GM12878 (cell line): ENCODE results near the gene AMPD3. TPM values are rescaled to one million over a fixed set of nuclear protein-coding genes. Genes with fewer than 3 reads are reported as not detected.

Experiments used
- ATAC-seq: fragments of 200-7000 bp; cut with Tn5 transposase; 3 replicates; pipeline ENCODE4 v1.9.1; 2020; ENCODE audit warnings: mild to moderate bottlenecking, moderate library complexity
- BruUV-seq: library from RNA; stranded (reverse); fragments of 400-500 nt; replicated peaks from 2 replicates; lab custom pipeline; 2021; lab: Mats Ljungman, UMichigan
- CTCF ChIA-PET: fragments of 300-600 bp; sonication (Branson Sonifier 250); formaldehyde crosslinking; extraction: SDS; loops from one replicate; lab custom pipeline; 2021; ENCODE audit warnings: inconsistent platforms; lab: Yijun Ruan, JAX
- POLR2A ChIA-PET: fragments of 350-600 bp; formaldehyde crosslinking; extraction: SDS; loops from one replicate; lab custom pipeline; 2021; ENCODE audit warnings: inconsistent platforms; lab: Charles Lee
- RAD21 ChIA-PET: fragments of 300-600 bp; sonication (Branson Sonifier 250); formaldehyde crosslinking; loops from one replicate; lab custom pipeline; 2023; ENCODE audit warnings: antibody characterized with exemption; ENCODE audit not compliant: unreplicated experiment; lab: Charles Lee
- SMC1A ChIA-PET: fragments of 300-600 bp; sonication (Branson Sonifier 250); formaldehyde crosslinking; loops from one replicate; lab custom pipeline; 2023; ENCODE audit not compliant: unreplicated experiment, uncharacterized antibody; lab: Charles Lee
- DNase-seq: peaks from one replicate; pipeline ENCODE4 v3.0.0-alpha.2; 2011; ENCODE audit warnings: low read depth, low spot score
- FAIRE-seq: peaks from 3 replicates; lab custom pipeline; 2011; peaks lifted over from hg19 to GRCh38; lab: Jason Lieb, UNC
- H2AFZ ChIP-seq: 2 replicates; pipeline ENCODE4 v1.6.0; 2011; ENCODE audit warnings: low read depth, low read length, control low read depth; ENCODE audit not compliant: control insufficient read depth
- H3K27ac ChIP-seq: 2 replicates; pipeline ENCODE4 v1.5.1; 2011; ENCODE audit warnings: control low read depth; ENCODE audit not compliant: control insufficient read depth, insufficient read depth
- H3K27me3 ChIP-seq, 2 experiments: replicated peaks in 1 of 2; 2 replicates each; pipeline versions ENCODE4 v1.6.0 to v1.6.1; 2011; ENCODE audit warnings: low read length in 1 of 2; ENCODE audit not compliant: control insufficient read depth in 2 of 2, insufficient read depth in 2 of 2
- H3K36me3 ChIP-seq, 2 experiments: 2 replicates each; pipeline ENCODE4 v1.5.1; 2011; ENCODE audit warnings: low read length in 1 of 2; ENCODE audit not compliant: control insufficient read depth in 2 of 2, insufficient read depth in 2 of 2
- H3K4me1 ChIP-seq: 2 replicates; pipeline ENCODE4 v1.6.1; 2011; ENCODE audit warnings: mild to moderate bottlenecking, low read length, moderate library complexity, mixed read lengths; ENCODE audit not compliant: control insufficient read depth, insufficient read depth
- H3K4me2 ChIP-seq: 2 replicates; pipeline ENCODE4 v1.6.0; 2011; ENCODE audit warnings: control low read depth; ENCODE audit not compliant: control insufficient read depth, insufficient read depth
- H3K4me3 ChIP-seq: fragments of 200-600 bp; sonication (generic); 2 replicates; pipeline ENCODE4 v1.5.1; 2016
- H3K79me2 ChIP-seq: 2 replicates; pipeline ENCODE4 v1.6.0; 2011; ENCODE audit warnings: low read length; ENCODE audit not compliant: control insufficient read depth, insufficient read depth
- H3K9ac ChIP-seq: 2 replicates; pipeline ENCODE4 v1.8.0; 2011; ENCODE audit warnings: low read length, control low read depth, mixed read lengths; ENCODE audit not compliant: control insufficient read depth, insufficient read depth
- H3K9me3 ChIP-seq: replicated peaks from 3 replicates; pipeline ENCODE4 v1.5.1; 2011; ENCODE audit warnings: mild to moderate bottlenecking, low read length; ENCODE audit not compliant: control insufficient read depth, insufficient read depth
- H4K20me1 ChIP-seq: 2 replicates; pipeline ENCODE4 v1.6.0; 2011; ENCODE audit not compliant: control insufficient read depth, insufficient read depth
- CREB1 ChIP-seq: IDR thresholded peaks from 2 replicates; pipeline ENCODE4 v1.6.1; 2012; ENCODE audit warnings: low read depth, mild to moderate bottlenecking, inconsistent platforms
- ESRRA ChIP-seq: IDR thresholded peaks from 2 replicates; pipeline ENCODE4 v1.6.1; 2012; ENCODE audit warnings: mild to moderate bottlenecking, low read length, improper control_type of control experiment
- HDGF ChIP-seq: fragments of 450-650 bp; IDR thresholded peaks from 2 replicates; pipeline ENCODE4 v1.6.1; 2016; ENCODE audit warnings: antibody characterized with exemption
- JUND ChIP-seq: IDR thresholded peaks from 2 replicates; pipeline ENCODE4 v1.6.1; 2012; ENCODE audit warnings: low read depth, mild to moderate bottlenecking, low read length, improper control_type of control experiment, moderate library complexity
- MAX ChIP-seq: IDR thresholded peaks from 2 replicates; pipeline ENCODE4 v1.6.1; 2012; ENCODE audit warnings: low read depth, low read length, improper control_type of control experiment
- RBBP5 ChIP-seq: fragments of 200-600 bp; sonication (generic); conservative IDR thresholded peaks from 2 replicates; pipeline ENCODE4 v1.6.1; 2016
- SREBF1 ChIP-seq: IDR thresholded peaks from 2 replicates; pipeline ENCODE4 v1.6.1; 2012; ENCODE audit warnings: mild to moderate bottlenecking, low read length
- TAF1 ChIP-seq: IDR thresholded peaks from 2 replicates; pipeline ENCODE4 v1.6.1; 2011; ENCODE audit warnings: mild to moderate bottlenecking, low read depth, low read length, borderline replicate concordance
- ZSCAN29 ChIP-seq: fragments of 450-650 bp; IDR thresholded peaks from 2 replicates; pipeline ENCODE4 v1.6.1; 2017; ENCODE audit warnings: mild to moderate bottlenecking, moderate library complexity
- WGBS: methylation state at CpG from one replicate; pipeline ENCODE4 v1.1.6; 2016; ENCODE audit warnings: low lambda C conversion rate; ENCODE audit not compliant: insufficient replicate concordance, insufficient coverage; ENCODE audit errors: missing lambda C conversion rate; 5-methylcytosine and 5-hydroxymethylcytosine counted together
- in situ Hi-C: fragments of 300-500 bp; cut with MboI; formaldehyde crosslinking; loops from 9 replicates; pipeline ENCODE4 v1.14.3; 2018; ENCODE audit warnings: mixed read lengths
- intact Hi-C: fragments of 100-400 bp; cut with micrococcal nuclease; formaldehyde crosslinking; loops from one replicate; pipeline ENCODE4 v1.14.2; 2022; ENCODE audit not compliant: unreplicated experiment
- polyA plus RNA-seq, 11 experiments: library from polyadenylated mRNA; depleted of rRNA in 4 of 11; unstranded in 6 of 11; stranded (reverse) in 5 of 11; fragments of >200 nt; fragmentation: Nextera tagmentation in 4 of 11; fragmentation: Illumina TruSeq in 1 of 11; extraction: Ambion mirVana in 4 of 11; extraction: Trizol in 1 of 11; gene quantifications; 1 replicate in 1 of 11; 2 replicates in 10 of 11; pipeline versions ENCODE4 v1.2.1 to v1.2.3, GENCODE V29; 2011 to 2016; ENCODE audit warnings: inconsistent platforms in 2 of 11, missing spikeins in 2 of 11, low read depth in 1 of 11
- total RNA-seq, 4 experiments: library from RNA; depleted of rRNA in 3 of 4; stranded (reverse); fragments of >200 nt in 3 of 4; fragmentation: Illumina TruSeq in 1 of 4; extraction: Trizol in 1 of 4; gene quantifications; 2 replicates each; pipeline versions ENCODE4 v1.2.1 to v1.2.3, GENCODE V29; 2013 to 2021
- TF ChIP-seq, protein P1 (sequence below): fragments of 450-650 bp; IDR thresholded peaks from 2 replicates; pipeline ENCODE4 v1.6.1; 2017; ENCODE audit warnings: mild to moderate bottlenecking, moderate library complexity

Gene AMPD3
- total and polyA plus RNA-seq, 10 of the 15 experiments (the other 5 are each of a cell fraction or from before 2014, with no cell fraction given), result 5.6 to 28.6 (median 15.9) TPM

- H3K27ac ChIP-seq, result no peak overlapping the region
These were observed 22.6 kb downstream of the AMPD3 start for GRCh38 chr11:10477690-10478046.

More at GRCh38 chr11:10477690-10478046, 22.6 kb downstream of the AMPD3 start:
- TF ChIP-seq, protein P1, sequence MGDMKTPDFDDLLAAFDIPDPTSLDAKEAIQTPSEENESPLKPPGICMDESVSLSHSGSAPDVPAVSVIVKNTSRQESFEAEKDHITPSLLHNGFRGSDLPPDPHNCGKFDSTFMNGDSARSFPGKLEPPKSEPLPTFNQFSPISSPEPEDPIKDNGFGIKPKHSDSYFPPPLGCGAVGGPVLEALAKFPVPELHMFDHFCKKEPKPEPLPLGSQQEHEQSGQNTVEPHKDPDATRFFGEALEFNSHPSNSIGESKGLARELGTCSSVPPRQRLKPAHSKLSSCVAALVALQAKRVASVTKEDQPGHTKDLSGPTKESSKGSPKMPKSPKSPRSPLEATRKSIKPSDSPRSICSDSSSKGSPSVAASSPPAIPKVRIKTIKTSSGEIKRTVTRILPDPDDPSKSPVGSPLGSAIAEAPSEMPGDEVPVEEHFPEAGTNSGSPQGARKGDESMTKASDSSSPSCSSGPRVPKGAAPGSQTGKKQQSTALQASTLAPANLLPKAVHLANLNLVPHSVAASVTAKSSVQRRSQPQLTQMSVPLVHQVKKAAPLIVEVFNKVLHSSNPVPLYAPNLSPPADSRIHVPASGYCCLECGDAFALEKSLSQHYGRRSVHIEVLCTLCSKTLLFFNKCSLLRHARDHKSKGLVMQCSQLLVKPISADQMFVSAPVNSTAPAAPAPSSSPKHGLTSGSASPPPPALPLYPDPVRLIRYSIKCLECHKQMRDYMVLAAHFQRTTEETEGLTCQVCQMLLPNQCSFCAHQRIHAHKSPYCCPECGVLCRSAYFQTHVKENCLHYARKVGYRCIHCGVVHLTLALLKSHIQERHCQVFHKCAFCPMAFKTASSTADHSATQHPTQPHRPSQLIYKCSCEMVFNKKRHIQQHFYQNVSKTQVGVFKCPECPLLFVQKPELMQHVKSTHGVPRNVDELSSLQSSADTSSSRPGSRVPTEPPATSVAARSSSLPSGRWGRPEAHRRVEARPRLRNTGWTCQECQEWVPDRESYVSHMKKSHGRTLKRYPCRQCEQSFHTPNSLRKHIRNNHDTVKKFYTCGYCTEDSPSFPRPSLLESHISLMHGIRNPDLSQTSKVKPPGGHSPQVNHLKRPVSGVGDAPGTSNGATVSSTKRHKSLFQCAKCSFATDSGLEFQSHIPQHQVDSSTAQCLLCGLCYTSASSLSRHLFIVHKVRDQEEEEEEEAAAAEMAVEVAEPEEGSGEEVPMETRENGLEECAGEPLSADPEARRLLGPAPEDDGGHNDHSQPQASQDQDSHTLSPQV, result no peak
- TF ChIP-seq TAF1, result no peak
- TF ChIP-seq SREBF1, result no peak
- TF ChIP-seq ZSCAN29, result no peak
- no peak for TF ChIP-seq CREB1
- TF ChIP-seq ESRRA, result no peak
- no peak for TF ChIP-seq MAX
- TF ChIP-seq HDGF, result no peak
- TF ChIP-seq RBBP5, result no peak
- TF ChIP-seq JUND, result no peak
- TF ChIP-seq, all 136 proteins: peak for 0
- 97% methylated on average over 8 of the region's 8 CpGs for WGBS
- ChIA-PET SMC1A (no interaction called here), POLR2A (no interaction called here), CTCF (interaction anchor here (0.8 kb wide), 1 partner anchor 16 kb away, joined by 3 read pairs; no protein-coding TSS in a partner anchor), RAD21 (no interaction called here)
- H2AFZ ChIP-seq, result no peak overlapping the region
- no peak overlapping the region for H3K4me2 ChIP-seq
- intact Hi-C loops, result no loop called here
- peaks cover 0 to 3% of the 10 kb centered on the region in 2 experiments; a peak in 3 of 4 replicates for H3K36me3 ChIP-seq
- no peaks in the 10 kb centered on the region for H3K9me3 ChIP-seq
- in situ Hi-C loops, result no loop called here
- H3K79me2 ChIP-seq, result no peaks in the 10 kb centered on the region
- no peaks in the 10 kb centered on the region; a peak in 1 of 4 replicates for H3K27me3 ChIP-seq
- no peak for DNase-seq
- H3K4me3 ChIP-seq, result no peak overlapping the region
- H3K9ac ChIP-seq, result no peak overlapping the region
- no peaks in the 10 kb centered on the region for H3K4me1 ChIP-seq
- no peak for FAIRE-seq
- BruUV-seq, result no TSS peak
- H4K20me1 ChIP-seq, result no peaks in the 10 kb centered on the region; the same call in 1 of the 2 replicates
- ATAC-seq, result no peak
